ENCODE measurements around the gene RAB20.
A peak's percentile ranks its signal among the peaks of the same experiment; 100 is the strongest.
"Not testable (repeated sequence)": the region's sequence is repeated elsewhere in the genome, so short reads cannot be mapped to it uniquely, and the experiment has no call there.

The RAB20 gene

DNA sequence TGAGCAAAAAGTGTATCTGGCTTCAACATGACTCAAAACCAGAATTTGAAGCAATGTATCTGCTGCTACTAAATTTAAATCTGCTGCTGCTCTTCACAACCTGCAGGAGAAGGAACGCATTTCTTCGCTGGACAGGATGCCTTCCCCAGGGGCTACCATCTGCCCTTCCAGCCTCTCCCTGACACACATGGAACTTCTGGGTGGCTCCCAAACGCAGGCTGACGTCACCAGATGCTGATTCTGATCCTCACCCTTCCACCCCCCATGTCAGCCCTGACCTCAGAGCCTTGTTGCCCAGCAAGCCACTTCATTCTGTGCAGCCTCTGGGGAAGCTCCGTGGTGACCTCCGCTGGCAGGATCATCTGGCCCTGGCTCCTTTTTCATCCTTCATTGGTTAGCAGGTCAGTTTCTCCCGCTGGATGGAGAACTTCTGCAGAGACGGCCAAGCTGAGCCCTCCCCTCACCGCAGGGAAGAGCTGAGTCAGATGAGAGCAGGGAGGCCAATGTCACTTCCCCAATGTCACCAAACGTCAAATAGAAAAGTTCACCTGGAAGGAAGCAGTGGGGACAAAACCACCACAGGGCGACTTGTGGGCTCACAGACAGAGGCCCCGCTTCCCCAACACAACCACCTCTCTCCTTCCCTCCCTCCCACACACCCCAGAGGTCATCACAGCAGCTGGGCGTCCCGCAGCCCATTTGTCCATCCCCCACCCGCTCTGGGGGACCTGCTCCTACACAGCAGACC lies 14.0 kb upstream of the RAB20 start:
- DNase-seq (ENCODE audit: low spot score) = peak; percentile 17

DNA sequence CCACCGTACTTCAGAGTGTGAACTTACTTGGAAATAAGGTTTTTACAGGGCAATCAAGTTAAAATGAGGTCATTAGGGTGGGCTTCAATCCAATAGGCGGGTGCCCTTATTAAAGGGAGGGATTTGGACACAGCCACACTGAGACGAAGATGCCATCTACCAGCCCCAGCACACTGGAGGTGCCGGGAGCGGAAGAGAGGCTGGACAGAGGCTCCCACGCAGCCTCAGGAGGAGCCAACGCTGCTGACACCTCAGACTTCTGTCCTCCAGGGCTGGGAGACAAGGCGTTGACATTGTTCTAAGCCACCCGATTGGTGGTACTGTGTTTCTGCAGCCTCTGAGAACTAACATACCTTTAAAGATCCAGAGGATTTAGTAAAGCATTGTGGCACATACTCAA lies 12.6 kb upstream of the RAB20 start:
- no peak for DNase-seq (ENCODE audit: low spot score)

DNA sequence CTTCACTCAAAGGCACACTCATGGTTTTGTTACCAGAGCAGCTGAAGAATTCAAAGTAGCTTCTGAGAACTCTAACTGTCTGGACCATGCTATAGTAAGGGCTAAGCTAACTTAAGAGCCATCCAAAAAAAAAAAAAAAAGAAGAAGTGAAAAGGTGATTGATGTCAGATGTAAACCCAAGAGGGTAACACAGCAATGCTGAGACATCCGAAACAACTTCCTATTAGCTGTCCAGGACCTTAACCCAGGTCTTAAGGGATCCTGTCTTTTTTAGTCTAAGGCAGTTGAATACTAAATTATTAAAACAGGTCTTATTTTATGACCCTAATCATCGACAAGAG lies 11.2 kb upstream of the RAB20 start:
- DNase-seq (ENCODE audit: low spot score) = no peak

DNA sequence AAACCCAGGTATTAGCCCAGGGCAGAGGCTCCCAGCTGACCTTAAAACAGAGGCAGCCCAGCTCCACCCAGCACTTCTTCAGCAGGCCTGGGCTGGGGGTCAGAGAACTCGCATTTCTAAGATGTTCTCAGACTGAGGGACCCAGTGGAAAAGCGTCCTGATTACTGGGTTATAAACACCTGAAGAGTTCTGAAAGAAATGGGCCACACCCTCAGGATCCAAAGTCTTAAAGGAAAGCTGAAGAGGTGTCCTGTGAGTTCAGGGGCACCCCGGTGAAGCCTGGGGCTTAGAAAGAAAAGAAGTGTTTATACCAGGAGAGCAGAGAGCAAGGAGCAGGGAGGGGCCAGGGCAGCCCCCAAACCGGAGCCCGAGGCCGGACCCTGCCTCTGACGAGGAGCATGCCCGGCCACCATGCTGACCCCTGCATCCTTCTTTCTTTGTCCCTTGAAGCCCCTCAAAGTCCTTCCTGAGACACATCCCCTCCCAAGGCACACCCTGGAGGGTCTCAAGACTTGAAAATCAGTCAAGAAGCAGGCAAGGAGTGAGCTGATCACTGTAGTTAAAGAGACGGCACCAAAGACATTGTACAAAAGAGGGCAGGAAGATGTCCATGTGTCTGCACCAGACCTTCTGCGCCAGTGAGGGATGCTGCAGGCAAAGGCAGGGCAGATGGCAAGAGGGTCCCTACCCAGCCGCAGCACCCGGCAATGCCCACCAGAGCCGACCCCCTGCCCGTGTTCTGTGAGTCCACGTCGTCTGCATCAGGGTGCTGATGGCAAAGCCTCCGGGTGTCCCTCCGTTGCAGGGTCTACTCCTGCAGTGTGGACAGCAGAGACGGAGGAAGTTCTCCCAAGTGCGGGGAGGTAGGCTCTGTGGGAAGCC lies 10.6 kb upstream of the RAB20 start:
- no peak for DNase-seq (ENCODE audit: low spot score)

DNA sequence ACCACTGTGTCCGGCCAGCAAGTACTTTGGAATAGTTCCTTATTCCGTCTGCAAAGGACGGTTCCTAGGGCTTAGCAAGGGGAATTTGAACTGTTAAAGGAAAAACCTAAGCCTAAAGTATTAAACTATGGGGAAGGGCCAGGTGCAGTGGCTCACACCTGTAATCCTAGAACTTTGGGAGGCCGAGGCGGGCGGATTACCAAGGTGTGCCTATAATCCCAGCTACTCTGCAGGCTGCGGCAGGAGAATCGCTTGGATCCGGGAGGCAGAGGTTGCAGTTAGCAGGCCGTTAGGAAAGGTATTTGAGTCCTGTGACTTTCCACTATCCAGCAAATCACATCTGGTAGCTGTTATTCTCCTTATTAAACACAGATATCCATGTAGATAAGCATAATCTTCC lies 9.4 kb upstream of the RAB20 start:
- DNase-seq (ENCODE audit: low spot score) = no peak

DNA sequence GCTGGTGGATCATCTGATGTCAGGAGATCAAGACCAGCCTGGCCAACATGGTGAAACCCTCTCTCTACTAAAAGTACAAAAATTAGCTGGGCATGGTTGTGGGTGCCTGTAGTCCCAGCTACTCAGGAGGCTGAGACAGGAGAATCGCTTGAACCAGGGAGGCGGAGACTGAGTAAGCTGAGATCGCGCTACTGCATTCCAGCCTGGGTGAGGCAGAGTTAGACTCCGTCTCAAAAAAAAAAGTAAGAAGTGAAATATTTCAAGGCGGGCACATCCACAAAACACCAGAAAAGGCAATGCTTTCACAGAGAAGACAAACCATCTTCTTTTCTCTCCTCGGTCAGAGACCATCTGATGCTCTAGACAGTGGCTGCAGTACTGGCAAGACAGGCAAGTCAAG lies 8.4 kb upstream of the RAB20 start:
- not testable (repeated sequence) for DNase-seq (ENCODE audit: low spot score)

DNA sequence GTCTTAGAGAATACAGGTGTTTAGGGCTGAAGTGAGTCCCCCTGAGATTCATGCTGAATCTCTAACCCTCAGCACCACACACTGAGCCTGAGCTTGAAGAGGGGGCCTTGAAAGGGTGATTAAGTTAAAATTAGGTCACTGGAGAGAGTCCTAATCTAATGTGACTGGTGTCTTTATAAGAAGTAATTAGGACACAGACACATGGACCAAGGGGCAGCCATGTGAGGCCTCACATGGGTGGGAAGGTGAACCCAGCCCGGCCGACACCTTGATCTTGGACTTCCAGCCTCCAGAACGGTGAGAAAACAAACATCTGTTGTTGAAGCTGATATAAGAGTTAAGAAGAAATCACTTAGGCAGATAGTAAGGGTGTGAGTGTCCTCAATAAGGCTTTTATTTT lies 7.1 kb upstream of the RAB20 start:
- DNase-seq (ENCODE audit: low spot score) = no peak

DNA sequence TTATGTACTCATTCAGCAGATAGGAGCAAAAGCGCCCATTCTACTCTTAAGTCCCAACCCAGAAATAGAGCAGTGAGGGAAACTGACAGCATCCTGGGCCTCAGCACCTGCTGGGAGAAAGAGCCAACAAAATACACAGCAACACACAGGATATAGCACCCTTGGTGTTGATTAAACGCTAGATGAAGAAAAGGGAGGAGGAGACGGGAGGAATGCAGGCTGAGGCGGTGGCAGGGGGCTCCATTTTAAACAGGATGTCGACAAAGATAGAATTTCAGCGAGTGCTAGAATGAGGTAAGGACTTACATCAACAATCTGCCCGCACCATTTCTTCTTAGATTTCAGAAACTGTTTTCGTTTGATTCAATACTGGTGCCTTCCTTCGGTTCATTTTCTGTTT lies 4.6 kb upstream of the RAB20 start:
- DNase-seq (ENCODE audit: low spot score) = no peak

DNA sequence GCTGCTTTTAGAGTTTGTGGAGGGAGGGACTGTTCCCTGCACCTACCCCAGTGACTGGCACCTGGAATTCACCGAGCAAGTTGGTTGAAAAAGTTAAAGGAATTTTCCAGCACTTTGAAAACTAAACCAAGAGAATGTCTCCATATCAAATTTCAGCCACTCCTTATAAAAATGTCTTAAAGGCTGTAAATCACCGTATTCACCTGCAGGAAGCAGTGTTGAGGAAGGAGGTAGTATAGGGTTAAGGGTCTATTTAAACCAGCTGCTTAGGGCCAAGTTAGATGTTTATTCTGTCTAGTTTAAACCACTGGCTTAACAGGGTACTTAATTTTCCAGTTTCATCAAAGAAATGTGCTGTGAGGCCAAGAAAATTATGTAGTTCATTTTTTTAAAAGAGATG lies 3.8 kb upstream of the RAB20 start:
- no peak for DNase-seq (ENCODE audit: low spot score)

DNA sequence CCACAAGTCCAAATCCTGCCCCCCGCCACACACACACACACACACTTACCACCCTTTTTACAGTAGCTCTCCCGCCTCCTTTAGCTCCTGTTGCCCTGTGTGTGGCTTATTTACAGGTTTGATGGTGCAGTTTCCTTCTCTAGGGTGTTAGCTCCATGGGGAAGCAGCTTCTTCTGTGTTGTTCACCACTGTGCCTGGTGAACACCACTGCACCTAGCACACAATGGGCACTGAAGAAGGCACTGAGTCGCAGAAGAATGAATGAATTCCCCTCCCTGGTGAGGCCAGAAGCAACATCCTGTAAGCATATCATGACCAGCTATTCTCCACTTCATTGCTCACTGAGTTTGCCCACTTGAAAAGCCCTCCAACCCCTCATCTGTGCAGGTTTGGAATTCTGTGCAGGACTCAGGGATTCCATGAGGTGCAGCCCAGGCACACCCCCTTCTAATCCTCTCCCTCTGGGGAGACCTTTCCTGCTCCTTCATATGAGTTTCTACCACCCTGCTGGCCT lies 3.0 kb upstream of the RAB20 start:
- DNase-seq (ENCODE audit: low spot score) = no peak

DNA sequence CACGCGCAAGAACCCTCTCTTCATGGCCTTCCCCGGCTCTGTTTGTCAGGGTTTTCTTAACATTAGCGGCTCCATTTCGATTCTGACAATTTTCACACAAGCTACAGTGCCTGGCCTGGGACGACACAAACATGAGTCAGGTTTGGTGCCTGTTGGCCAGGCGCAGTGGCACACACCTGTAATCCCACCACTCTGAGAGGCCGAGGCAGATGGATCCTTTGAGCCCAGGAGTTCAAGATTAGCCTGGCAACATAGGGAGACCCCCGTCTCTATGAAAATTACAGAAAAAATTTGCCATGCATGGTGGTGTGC lies 1.9 kb upstream of the RAB20 start:
- DNase-seq (ENCODE audit: low spot score) = no peak

DNA sequence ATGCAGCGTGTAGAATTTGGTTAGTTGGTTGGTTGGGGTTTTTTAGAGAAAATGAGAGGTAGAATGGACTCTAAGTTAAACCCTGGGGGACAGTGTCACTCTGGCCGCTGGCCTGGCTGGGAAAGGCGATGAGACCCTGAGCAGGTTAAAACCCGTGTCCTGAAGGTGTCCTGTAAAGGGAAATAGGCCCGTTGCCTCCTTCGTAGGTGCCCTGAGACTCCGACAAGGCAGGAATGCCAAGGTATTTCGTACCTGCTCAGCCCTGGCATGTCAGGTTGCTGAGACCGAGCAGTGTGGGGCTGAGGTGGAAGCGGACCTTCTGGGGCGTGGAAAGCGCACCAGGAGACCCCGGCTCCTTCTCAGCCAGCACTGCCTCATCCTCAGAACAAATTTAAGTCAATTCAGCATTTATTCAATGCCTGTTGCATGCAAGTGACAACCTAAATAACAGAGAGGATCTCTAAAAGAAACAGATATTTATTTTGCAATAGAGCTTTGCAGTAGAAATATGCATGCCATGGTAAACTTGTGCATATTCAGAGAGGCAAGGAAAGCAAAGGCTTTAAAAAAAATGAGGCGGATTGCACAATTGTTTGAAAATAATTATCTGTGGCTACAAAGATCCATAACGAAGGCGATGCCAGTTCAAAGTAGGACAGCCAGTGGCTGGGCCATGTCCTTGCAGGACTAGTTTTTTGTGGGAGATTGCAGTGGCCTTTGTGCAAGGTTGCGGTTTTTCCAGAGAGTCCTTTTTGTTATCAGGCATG lies 1.4 kb upstream of the RAB20 start:
- no peak for DNase-seq (ENCODE audit: low spot score)

DNA sequence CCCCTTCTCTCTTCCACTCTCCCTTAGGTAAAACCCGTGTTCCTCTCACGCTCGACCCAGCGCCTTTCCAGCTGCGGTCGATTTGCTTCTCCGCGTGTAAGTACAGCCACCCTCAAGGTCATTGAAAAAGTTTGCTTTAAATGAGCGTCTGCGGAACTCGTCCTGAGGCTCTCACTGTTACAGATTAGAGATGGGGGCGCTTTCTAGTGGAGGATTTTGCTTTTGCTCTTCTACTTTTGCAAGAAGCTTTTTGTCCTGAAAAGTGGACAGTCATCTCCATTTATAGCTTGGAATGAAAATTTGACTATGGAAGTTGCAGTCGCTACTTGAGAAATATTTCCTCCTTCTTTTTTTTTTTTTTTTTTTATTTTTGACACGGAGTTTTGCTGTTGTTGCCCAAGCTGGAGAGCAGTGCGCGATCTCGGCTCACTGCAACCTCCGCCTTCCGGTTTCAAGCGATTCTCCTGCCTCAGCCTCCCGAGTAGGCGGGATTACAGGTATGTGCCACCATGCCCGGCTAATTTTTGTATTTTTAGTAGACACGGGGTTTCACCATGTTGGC lies 595 bp upstream of the RAB20 start:
- peak; percentile 19 for DNase-seq (ENCODE audit: low spot score)

DNA sequence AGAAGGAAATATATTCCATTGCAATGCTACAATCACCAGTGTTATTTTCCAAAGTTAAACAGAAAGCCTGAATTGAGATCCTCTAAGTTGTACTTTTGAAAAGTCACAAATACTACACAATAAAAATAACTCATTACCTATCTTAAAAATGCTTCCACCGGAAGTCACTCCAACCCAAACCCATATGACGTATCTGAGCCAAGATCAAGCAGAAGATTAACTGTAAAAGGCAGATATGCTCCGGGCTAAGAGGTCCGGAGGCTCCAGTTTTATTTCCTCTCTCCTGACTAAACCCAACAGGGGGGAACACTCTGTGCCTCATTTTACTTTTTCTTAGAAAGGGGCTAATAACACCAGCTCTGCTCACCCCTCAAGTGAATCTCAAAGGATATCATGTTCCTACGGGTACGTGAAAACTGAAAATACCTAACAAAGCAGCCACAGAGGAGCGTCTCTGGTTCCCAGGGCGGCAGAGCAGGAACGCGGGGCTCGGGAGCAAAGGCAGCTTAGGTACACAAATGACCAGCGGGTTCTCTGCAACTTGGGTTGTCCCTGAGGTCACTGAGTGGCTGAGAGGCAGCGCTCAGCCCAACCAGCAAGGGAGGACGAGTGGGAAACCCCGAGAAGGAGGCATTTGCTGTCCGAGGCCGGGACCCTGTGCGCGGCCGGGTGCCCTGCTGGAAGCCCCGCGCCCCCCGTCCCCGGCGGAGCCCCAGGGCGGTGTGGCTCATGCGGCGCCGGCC lies 750 bp downstream of the RAB20 start:
- no peak for DNase-seq (ENCODE audit: low spot score)

DNA sequence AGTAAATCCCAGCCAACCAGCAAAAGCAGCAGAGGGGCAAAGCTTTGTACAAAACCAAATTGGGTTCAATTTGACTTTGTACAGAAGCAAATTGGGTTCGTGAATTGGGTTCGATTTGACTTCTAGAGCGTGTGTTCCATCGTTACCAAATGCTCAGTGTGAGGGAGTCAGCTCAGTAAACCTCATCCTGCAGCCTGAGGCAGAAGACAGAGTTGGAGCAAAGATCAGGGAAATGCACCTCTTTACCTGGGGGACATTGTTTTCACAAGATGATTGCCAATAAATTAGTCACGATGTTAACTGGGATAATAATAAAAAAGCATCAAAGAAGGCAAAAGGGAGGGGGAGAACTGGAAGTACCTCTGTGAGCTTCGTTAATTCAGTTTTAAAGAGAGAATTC lies 1.5 kb downstream of the RAB20 start:
- no peak for DNase-seq (ENCODE audit: low spot score)

DNA sequence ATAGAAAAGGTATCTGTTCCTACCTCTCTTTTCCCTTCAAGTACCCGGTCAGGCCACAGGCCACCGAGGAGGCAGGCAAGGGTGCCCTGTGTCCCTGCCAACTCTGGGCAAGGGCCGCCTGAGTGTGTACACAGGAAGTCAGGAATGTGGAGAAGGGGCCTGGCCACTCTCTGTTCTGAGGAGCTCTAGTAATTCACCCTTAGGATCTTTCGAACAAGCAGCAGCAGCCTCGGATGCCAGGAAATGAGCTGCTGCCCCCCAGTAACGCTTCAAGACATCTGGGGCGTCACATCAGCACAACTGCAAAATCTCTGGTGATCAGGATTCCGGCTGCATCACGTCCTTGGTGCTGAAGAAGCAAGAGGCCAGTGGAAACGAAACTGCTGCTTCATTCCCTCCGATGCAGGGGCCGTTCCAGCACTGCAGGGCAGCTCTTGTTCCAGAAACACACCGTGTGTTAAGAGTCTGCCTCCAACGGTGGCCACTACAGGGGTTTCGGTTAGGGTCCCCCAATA lies 2.0 kb downstream of the RAB20 start:
- no peak for DNase-seq (ENCODE audit: low spot score)

DNA sequence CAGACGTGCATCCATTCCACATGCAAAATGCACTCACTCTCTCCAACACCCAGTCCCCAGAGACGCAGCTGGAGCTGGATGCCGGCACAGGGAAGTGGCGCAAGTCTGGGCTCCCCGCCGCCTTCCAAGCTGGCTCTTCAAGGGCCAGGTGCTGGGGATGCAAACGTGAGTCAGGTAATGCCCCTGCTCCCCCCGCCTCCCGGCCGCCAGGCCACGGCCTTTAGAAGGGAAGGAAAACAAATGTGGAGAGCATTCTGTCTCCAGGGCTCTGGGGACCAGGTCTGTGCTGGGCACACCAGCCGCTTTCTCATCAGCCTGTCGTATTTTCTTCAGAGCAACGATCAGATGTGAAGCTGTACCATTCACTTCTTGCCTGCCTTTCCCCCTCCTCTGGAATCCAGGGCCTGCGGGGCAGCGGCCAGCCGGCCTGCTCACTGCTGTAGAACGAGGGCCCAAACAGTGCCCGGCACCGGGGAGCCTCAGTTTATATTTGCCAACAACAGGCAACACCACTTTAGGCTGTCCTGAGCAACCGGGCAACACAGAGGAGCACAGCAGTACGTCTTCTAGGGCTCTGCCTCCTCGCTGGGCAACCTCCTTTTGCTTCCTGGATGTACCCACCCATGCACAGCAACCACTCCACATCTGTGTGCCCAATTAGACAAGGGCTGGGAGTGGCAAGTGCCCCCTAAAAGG lies 3.8 kb downstream of the RAB20 start:
- DNase-seq (ENCODE audit: low spot score) = no peak

DNA sequence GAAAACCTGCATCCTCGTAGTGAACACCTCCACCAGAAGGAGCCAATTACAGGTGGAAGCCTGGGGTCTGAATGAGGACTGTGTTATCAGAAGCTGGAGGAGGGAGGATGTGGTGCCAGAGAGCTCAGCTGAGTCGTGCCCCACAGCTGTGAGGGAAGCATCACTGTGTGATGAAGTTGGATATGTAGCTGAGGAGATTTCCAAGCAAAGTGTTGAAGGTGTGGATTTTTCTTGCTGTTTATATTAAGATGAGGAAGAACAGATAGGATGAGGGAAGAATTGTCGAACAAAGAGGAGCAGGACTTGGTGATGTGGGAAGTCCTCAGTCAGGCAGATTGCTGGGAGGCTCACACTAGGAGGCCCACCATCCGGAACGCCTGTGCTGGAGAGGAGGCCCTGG lies 4.4 kb downstream of the RAB20 start:
- DNase-seq (ENCODE audit: low spot score) = no peak

DNA sequence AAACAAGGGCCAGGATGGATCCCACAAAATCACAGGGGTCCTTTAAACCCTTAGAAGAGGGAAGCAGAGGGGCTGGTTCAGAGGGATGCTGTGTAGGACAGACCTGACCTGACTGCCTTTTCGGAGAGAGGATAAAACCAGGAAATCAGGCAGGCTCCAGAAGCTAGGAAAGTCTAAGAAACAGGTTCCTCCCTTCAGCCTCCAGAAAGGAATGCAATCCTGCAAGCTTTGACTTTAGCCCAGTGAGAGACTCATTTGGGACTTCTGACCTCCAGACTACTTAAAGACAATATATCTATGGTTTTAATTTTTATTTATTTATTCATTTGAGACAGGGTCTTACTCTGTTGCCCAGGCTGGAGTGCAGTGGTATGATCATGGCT lies 5.3 kb downstream of the RAB20 start:
- no peak for DNase-seq (ENCODE audit: low spot score)

DNA sequence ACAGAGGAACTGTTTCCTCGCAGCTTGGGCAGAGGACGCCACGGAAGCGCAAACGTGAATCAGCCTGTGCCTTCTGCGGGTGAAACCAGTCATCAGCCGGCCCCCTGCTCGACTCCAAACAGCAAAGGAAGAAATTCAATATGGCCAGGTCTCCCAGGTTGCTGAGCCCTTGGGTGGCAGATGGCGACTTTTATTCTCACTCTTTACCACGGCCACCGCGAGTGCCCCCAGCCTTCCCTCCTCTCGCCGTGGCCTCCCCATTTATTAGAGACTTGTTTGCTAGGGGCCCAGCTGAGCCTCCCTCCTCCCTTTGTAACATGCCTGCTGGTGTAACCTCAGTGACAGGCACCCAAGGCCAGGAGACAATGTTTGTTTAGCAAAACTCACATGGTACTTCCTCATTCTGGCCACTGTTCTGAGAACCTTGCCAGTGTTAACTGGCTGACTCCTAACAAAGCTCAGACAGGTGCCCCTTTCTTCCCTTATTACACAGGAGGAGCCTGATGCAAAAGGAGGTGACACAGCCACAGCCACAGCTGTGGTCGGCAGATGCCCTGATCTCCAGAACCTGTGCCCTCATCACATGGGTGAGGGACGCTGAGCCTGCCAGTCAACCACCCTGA lies 5.8 kb downstream of the RAB20 start:
- DNase-seq (ENCODE audit: low spot score) = no peak
